ENCODE measurements around the gene POU3F1.

The POU3F1 gene

DNA sequence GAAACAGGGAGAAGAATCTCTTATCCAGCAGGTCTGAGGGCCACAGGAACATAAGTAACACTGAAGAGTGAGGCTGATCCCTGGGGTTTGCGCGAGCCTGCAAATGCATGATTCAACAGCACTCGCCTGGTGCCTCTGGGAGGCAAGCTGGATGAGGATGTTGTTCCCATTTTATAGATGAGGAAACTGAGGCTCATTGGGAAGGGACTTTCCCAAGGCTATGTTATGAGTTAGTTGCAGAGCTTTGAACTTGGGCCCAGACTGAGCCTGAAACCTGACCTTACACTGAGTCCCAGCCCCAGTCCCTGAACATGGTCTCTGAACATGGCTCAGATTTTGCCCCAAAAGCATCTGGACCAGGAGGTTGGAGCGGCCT is 27.7 kb upstream of the POU3F1 start:
- H3K4me3 ChIP-seq (ENCODE audit: low read length) = no peak overlapping the region
- DNase-seq (ENCODE audit: low read depth) = no peak
- TF ChIP-seq, protein P1, sequence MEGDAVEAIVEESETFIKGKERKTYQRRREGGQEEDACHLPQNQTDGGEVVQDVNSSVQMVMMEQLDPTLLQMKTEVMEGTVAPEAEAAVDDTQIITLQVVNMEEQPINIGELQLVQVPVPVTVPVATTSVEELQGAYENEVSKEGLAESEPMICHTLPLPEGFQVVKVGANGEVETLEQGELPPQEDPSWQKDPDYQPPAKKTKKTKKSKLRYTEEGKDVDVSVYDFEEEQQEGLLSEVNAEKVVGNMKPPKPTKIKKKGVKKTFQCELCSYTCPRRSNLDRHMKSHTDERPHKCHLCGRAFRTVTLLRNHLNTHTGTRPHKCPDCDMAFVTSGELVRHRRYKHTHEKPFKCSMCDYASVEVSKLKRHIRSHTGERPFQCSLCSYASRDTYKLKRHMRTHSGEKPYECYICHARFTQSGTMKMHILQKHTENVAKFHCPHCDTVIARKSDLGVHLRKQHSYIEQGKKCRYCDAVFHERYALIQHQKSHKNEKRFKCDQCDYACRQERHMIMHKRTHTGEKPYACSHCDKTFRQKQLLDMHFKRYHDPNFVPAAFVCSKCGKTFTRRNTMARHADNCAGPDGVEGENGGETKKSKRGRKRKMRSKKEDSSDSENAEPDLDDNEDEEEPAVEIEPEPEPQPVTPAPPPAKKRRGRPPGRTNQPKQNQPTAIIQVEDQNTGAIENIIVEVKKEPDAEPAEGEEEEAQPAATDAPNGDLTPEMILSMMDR (conservative IDR thresholded peaks at IDR 0.05; ENCODE audit: low read depth, low read length) = no peak

DNA sequence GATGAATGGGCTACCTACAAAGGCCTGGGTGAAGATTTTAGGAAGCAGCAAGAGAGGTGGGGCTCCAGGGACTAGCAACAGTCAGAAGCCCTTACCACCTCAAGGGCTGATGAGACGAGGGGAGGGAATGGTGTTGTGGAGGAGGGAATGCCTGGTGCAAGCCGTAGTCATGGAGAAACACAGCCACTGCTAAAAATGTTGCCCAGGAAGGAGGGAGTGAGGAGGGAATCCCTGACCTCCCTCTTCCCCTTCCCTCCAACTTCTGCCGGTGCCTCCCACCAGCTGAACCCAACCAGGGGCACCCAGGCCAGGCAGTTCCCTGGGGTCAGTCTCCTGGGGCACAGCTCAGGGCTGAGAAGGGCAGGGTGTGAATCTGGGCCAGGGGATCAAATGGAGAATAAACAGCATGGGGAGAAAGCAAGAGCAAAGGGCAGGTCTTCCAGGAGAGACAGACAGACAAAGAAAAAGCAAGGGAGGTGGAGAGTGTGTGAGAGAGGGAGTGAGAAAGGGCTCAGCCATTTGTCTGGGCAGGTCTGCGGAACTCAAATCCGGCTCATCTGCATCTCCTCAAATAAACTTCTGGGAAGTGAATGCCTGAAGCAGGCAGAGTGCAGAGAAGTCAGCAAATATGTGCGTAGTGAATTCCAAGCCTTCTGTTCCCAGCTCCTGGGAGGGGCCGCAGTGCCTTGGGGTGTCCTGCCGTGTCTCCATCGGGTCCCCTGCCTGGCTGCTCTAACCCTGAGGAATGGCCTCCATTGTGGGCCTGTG is 27.1 kb upstream of the POU3F1 start:
- TF ChIP-seq, protein P1 (conservative IDR thresholded peaks at IDR 0.05; ENCODE audit: low read depth, low read length) = no peak
- DNase-seq (ENCODE audit: low read depth) = no peak

DNA sequence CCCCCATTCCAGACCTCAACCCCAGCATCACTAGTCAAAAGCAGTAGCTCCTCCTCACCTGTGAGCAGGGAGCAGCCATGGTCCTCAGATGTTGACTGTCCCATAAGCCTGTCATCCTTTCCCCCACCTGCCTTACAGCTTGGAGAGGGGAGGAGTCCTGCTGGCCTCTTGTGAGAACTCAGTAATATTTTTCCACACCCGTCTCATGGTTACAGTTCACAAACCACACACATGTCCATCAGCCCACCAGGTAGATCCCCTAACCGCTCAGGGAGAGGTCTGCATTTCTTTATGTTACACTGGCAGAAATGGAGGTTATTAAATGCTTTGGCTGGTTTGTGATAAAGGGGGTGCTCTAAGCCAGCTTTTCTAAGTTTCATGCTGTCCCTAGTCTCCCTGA is 26.3 kb upstream of the POU3F1 start:
- no peak overlapping the region for H3K4me3 ChIP-seq (ENCODE audit: low read length)
- no peak for DNase-seq (ENCODE audit: low read depth)
- TF ChIP-seq, protein P1 (conservative IDR thresholded peaks at IDR 0.05; ENCODE audit: low read depth, low read length) = no peak

More for the DNA sequence above, 27.1 kb upstream of the POU3F1 start:
- no peak overlapping the region for H3K4me3 ChIP-seq (ENCODE audit: low read length)

DNA sequence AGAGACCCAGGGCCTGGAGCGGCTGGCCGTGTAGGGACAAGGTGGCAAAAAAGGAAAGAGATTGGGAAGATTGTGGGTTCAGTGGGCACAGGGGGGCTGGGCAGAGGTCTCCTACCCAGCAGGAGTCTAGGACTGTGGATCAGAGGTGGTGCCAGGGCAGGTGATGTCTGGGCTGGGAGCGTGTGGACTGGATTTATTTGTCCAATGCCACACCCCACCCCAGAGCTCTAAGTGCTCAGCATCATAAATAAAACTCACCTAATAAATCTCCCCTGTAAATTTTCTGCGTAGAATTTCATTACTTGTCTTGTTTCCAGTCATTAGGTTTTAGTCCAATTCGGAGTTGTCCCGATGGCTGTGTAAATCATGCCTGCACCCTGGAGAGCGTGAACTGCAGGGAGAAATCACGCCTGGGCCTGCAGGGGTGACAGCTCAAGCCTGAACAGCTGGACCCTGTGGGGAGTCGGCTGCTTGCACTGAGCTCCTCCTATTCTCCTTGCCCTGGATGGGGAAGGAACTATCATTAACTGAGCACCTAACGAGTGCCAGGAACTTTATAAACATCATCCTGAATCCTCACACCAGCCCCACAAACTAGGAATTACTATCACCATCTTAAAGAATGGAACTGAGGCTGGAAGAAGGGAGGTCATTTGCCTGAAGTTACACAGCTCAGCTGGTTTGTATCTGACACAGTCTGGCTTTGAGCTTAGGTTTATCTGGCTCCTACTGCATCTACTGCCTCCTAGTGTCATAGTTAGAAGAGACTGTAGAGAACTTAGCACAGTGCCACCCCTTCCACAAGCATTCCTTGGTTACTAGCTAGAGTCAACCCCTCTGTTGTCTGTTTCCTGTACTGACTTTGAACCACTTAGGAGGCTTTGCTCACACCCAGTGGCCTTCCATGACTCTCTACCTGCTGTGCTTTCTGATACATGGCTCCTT is 25.0 kb upstream of the POU3F1 start:
- H3K4me3 ChIP-seq (ENCODE audit: low read length) = no peak overlapping the region
- TF ChIP-seq, protein P1 (conservative IDR thresholded peaks at IDR 0.05; ENCODE audit: low read depth, low read length) = peak; percentile 71
- no peak for DNase-seq (ENCODE audit: low read depth)

DNA sequence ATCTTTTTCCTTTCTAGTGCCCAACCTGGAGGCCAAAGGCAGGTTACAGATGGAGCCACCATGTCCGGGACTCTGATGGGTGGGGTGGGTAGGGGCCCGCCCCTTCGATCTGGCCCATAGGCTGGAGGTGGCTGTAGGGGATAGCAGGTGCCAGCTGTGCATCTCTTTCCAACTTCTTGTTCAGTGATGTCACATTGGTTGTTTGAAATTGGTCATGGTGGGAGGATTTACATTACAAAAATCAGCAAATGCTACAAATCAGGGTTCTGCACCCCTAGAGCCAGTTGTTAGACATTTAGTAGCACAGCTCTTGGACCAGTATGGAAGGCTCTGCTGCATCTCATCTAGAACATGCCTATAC is 22.4 kb upstream of the POU3F1 start:
- TF ChIP-seq, protein P1 (conservative IDR thresholded peaks at IDR 0.05; ENCODE audit: low read depth, low read length) = no peak
- H3K4me3 ChIP-seq (ENCODE audit: low read length) = no peak overlapping the region
- no peak for DNase-seq (ENCODE audit: low read depth)

DNA sequence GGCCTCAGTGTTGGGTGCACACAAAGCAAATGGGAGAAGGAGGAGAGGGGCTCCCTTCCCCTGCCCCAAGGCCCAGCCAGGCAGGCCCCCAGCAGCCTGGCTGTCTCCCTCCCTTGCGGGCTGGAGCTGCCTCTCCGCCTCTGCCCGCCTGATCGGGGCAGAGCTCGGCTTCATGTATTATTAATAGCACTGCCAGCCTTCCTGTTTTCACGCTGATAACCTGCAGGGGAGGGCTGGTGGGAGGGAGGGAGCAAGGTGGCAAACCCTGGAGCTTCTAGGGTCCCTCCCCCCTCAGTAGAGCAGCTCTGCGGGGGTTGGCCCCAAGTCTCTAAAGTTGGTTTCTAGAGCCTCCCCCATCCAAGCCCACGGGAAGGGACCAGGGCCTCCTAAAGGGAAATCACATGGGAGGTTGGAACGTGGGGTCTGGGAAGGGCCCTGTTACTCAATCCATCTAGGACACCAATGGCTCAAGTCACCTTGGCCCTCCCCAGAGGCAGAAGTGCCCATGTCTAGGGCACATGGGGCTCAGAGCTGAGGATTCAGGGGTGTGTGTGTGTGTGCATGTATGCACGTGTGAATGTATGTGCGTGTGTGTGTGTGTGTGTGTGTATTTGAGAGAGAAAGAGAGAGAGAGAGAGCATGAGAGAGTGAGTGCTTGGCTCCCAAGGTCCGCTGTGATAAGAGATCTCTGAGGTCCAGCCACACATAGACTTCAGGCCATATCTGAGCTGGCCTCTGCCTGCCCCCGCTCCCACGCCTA is 21.8 kb upstream of the POU3F1 start:
- DNase-seq (ENCODE audit: low read depth) = no peak

More for the DNA sequence above, 21.8 kb upstream of the POU3F1 start:
- TF ChIP-seq, protein P1 (conservative IDR thresholded peaks at IDR 0.05; ENCODE audit: low read depth, low read length) = no peak
- no peak overlapping the region for H3K4me3 ChIP-seq (ENCODE audit: low read length)
